Measurements from ENCODE around the gene LGALS7B. TPM values are rescaled to one million over a fixed set of nuclear protein-coding genes. Genes with fewer than 3 reads are reported as not detected.
A peak's percentile ranks its signal among the peaks of the same experiment; 100 is the strongest.
"Not testable (repeated sequence)": the region's sequence is repeated elsewhere in the genome, so short reads cannot be mapped to it uniquely, and the experiment has no call there.

The LGALS7B gene
- total RNA-seq, 1 experiment from 2014 or later, result 3.2 TPM

- intact Hi-C loops (cut with micrococcal nuclease; ENCODE audit: unreplicated experiment), result no loop called here
- H3K36me3 Mint-ChIP-seq (ENCODE audit: insufficient read depth, unreplicated experiment), result peaks cover 33% of the 10 kb centered on the region
- H3K4me1 Mint-ChIP-seq (ENCODE audit: low read depth, unreplicated experiment), result peaks cover 7% of the 10 kb centered on the region
- peak within 1 kb of the TSS; percentile 24 for H3K27ac Mint-ChIP-seq (ENCODE audit: unreplicated experiment)
- CTCF ChIA-PET, result no interaction called here
- H3K27me3 Mint-ChIP-seq (ENCODE audit: unreplicated experiment), result no peaks in the 10 kb centered on the region
- DNase-seq, result no peak
- TF ChIP-seq CTCF (IDR thresholded peaks at IDR 0.05; ENCODE audit: unreplicated experiment), result no peak
- BruUV-seq (replicated peaks), result no TSS peak
- no peaks in the 10 kb centered on the region for H3K9me3 Mint-ChIP-seq (ENCODE audit: low read depth, unreplicated experiment)
- H3K4me3 Mint-ChIP-seq (ENCODE audit: low read depth, unreplicated experiment), result no peak within 1 kb of the TSS
Measured at GRCh38 chr19:38744298-38744681, 44.7 kb upstream of the LGALS7B start, which contains the start of gene CAPN12. Gene CAPN12, minus strand, starts transcription at chr19:38744474. Its CDS starts 309 bp downstream, at chr19:38744165.

GRCh38 chr19:38744874-38745273 lies 44.1 kb upstream of the LGALS7B start:
- DNase-seq, result no peak
- BruUV-seq (replicated peaks), result no TSS peak
- Mint-ChIP-seq H3K36me3 (ENCODE audit: insufficient read depth, unreplicated experiment) (peaks cover 33% of the 10 kb centered on the region), H3K27me3 (ENCODE audit: unreplicated experiment) (no peaks in the 10 kb centered on the region), H3K9me3 (ENCODE audit: low read depth, unreplicated experiment) (no peaks in the 10 kb centered on the region), H3K4me3 (ENCODE audit: low read depth, unreplicated experiment) (no peak overlapping the region), H3K27ac (ENCODE audit: unreplicated experiment) (peak overlapping the region; percentile 24), H3K4me1 (ENCODE audit: low read depth, unreplicated experiment) (peaks cover 7% of the 10 kb centered on the region)
- intact Hi-C loops (cut with micrococcal nuclease; ENCODE audit: unreplicated experiment), result no loop called here
- no peak for TF ChIP-seq CTCF (IDR thresholded peaks at IDR 0.05; ENCODE audit: unreplicated experiment)
- CTCF ChIA-PET, result no interaction called here

GRCh38 chr19:38745316-38745715 lies 43.7 kb upstream of the LGALS7B start:
- CTCF ChIA-PET, result no interaction called here
- Mint-ChIP-seq H3K9me3 (ENCODE audit: low read depth, unreplicated experiment) (no peaks in the 10 kb centered on the region), H3K27ac (ENCODE audit: unreplicated experiment) (peak overlapping the region; percentile 24), H3K4me1 (ENCODE audit: low read depth, unreplicated experiment) (peaks cover 7% of the 10 kb centered on the region), H3K36me3 (ENCODE audit: insufficient read depth, unreplicated experiment) (peaks cover 33% of the 10 kb centered on the region), H3K27me3 (ENCODE audit: unreplicated experiment) (no peaks in the 10 kb centered on the region), H3K4me3 (ENCODE audit: low read depth, unreplicated experiment) (no peak overlapping the region)
- TF ChIP-seq CTCF (IDR thresholded peaks at IDR 0.05; ENCODE audit: unreplicated experiment), result no peak
- intact Hi-C loops (cut with micrococcal nuclease; ENCODE audit: unreplicated experiment), result no loop called here
- DNase-seq, result no peak
- BruUV-seq (replicated peaks), result no TSS peak

GRCh38 chr19:38753783-38754182 lies 35.2 kb upstream of the LGALS7B start:
- H3K4me1 Mint-ChIP-seq (ENCODE audit: low read depth, unreplicated experiment); CTCF ChIA-PET; H3K9me3 Mint-ChIP-seq (ENCODE audit: low read depth, unreplicated experiment); intact Hi-C loops (cut with micrococcal nuclease; ENCODE audit: unreplicated experiment); H3K4me3 Mint-ChIP-seq (ENCODE audit: low read depth, unreplicated experiment); BruUV-seq (replicated peaks); H3K36me3 Mint-ChIP-seq (ENCODE audit: insufficient read depth, unreplicated experiment); H3K27me3 Mint-ChIP-seq (ENCODE audit: unreplicated experiment); H3K27ac Mint-ChIP-seq (ENCODE audit: unreplicated experiment); DNase-seq: not testable (repeated sequence)

- H3K4me1 Mint-ChIP-seq (ENCODE audit: low read depth, unreplicated experiment); H3K27me3 Mint-ChIP-seq (ENCODE audit: unreplicated experiment); BruUV-seq (replicated peaks); H3K4me3 Mint-ChIP-seq (ENCODE audit: low read depth, unreplicated experiment); DNase-seq; CTCF ChIA-PET; H3K36me3 Mint-ChIP-seq (ENCODE audit: insufficient read depth, unreplicated experiment); intact Hi-C loops (cut with micrococcal nuclease; ENCODE audit: unreplicated experiment); H3K27ac Mint-ChIP-seq (ENCODE audit: unreplicated experiment); H3K9me3 Mint-ChIP-seq (ENCODE audit: low read depth, unreplicated experiment): not testable (repeated sequence)
Measured at GRCh38 chr19:38754196-38754595, 34.8 kb upstream of the LGALS7B start.
